ENCODE measurements around the gene TMEM167A.

The TMEM167A gene, protein sequence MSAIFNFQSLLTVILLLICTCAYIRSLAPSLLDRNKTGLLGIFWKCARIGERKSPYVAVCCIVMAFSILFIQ

DNA sequence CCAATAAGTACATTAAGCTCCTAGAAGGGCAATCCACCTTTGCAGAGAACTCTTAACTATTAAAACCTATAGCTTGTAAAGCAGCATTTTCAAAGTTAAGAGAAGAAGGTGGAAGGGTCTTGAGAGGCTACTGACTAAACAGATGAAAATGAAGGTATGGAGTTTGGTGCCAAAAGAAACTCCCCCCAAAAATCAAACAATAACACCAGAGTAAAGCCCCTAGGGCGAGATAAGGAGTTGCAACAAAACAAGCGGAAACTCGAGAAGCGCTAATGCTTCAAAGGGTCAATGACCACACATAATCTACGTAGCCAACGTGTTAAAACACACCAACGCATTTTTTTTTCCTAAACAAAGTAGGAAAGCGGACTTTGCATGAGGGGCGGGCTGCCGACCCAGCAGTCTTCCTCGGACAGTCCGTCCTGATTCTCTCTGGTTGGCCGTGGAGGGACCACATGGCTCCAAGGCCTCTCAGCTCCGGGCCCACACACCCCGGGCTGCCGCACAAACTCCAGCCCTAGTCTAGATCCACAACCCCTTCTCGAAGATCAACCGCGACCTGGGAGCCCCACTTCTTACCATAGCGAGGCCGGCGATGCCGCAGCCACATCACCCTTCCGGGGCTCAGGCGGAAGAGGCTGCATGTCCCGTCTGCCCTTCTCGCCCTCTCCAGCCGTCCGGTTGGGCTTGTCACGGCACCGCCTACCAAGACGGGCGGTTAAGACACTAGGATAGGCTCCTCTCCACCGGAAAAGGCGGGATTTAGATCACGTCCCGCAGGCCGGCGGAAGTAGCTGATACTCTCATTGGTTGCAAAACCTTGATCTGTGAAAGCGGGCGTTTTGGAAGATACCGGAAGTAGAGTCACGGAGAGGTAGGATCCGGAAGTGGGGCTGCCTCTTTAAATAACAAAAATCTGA, at the start of gene TMEM167A, which contains the start of gene XRCC4:
TSS of gene TMEM167A (minus strand) at position 653 of the 920 bp plus-strand sequence. CDS start at position 582, 71 bp downstream.
TSS of gene XRCC4 (plus strand) at position 806 of the 920 bp plus-strand sequence. CDS start 27,373 bp downstream, outside the sequence.
- peak; percentile 98 for DNase-seq

DNA sequence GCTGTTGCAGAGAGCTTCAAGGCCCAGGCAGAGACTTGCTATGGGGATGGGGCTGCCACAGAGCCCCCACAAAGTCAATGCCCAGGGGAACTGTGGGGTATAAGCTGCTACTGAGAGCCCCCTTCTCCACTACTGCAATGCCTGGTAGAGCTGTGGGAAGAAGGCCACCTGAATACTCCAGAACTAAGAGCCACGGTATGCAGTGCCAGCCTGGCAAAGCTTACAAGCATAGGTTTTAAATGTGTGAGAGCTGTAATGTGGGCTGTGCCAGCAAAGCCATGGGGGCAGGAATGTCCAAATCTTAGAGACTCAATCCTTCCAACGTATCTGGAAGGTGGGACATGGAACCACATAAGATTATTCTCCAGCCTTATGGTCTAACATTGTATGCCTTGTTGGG, 49.3 kb upstream of the TMEM167A start:
- no peak for DNase-seq

DNA sequence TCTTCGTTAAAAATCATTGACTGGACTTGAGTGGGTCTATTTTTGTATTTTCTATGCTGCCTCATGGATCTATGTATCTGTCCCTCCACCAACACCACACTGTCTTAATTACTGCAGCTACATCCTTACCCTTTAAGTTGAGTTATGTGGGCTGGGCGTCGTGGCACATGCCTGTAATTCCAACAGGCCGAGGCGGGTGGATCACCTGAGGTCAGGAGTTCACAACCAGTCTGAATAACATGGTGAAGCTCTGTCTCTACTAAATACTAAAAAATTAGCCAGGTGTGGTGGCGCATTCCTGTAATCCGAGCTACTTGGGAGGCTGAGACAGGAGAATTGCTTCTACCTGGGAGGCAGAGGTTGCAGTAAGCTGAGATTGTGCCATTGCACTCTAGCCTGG, 48.4 kb upstream of the TMEM167A start:
- DNase-seq = no peak

DNA sequence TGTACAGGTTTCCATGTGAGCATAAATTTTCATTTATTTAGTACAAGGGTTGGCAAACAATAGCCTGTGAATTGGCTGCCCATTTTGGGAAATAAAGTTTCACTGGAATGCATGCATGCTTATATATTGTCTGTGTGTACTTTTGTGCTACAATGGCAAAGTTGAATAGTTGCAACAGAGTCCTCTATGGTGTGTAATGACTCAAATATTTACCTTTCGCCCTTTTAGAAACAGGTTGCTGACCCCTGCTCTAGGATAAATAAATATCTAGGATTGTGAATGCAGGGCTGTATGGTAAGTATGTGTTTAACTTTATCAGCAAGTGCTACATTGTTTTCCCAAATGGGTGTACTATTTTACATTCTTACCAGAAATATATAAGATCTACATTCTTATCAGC, 47.4 kb upstream of the TMEM167A start:
- no peak for DNase-seq

DNA sequence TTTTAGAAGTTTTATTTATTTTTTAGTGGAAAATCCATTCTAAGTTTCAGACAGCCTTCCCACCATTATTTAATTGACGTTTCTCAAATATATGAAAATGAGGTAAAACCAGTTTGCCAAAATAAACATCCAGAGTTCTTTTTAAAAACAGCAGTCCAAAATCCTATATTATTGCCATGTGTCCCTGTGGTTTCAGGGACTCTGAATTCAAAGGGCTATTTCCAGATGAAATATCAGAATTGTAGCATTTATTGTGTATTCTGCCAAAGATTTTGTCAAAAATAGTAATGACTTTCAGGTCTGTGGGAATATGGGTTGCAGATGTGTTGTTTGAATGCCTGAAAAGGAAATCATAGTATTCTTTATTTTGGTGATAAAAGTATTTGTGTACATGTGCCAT, 41.8 kb upstream of the TMEM167A start:
- no peak for DNase-seq

DNA sequence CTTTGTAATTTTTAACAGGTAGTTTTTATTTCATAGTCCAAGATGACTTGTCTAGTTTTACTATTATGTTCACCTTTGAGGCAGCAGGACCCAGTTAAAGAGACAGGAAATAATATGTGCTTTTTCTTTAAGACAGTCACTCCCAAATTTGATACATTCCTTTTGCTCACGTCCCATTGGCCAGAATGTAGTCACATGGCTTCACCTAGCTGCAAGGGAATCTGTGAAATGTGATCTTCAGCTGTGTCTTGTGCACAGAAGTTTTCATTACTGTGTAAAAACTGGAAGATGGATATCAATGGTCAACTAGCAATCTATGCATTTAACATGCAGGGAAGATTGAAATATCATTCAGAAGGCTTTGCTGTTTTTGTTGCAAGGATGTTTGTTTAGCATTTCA, 41.3 kb upstream of the TMEM167A start:
- no peak for DNase-seq

DNA sequence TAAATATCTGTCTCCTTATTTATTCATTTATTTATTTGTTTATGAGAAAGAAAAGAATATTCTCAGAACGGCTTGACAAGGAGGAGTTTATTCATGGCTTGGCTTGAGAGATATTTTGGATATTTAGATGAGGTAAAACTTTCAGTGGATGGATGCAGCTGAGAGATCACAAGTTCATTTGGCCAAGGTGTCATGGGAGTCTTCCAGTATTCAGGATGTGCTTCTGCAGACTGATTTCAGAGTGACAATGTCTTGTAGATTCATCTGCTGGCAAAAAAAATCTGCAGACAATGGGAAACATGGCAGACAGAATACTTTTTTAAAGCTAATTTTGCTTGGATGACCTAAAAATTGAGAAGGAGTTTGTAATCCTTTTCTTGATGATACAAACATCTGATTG, 38.6 kb upstream of the TMEM167A start:
- no peak for DNase-seq

DNA sequence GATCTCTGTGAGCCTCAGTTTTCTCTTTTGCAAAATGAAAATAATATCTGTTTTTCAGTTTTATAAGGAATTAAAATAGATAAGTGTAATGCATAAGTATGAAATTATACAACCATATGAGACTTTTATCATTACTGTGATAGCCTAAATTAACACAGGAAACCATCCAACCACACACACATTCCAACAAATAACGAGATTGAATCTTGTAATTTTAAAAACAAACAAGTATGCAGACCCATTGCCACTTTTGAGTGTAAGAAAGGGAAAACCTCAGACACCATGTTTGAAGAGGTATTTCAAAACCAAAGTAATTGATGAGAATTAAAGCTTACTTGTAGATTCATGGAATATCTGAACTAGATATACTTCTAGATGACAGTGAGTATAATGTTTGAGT, 32.2 kb upstream of the TMEM167A start:
- no peak for DNase-seq

DNA sequence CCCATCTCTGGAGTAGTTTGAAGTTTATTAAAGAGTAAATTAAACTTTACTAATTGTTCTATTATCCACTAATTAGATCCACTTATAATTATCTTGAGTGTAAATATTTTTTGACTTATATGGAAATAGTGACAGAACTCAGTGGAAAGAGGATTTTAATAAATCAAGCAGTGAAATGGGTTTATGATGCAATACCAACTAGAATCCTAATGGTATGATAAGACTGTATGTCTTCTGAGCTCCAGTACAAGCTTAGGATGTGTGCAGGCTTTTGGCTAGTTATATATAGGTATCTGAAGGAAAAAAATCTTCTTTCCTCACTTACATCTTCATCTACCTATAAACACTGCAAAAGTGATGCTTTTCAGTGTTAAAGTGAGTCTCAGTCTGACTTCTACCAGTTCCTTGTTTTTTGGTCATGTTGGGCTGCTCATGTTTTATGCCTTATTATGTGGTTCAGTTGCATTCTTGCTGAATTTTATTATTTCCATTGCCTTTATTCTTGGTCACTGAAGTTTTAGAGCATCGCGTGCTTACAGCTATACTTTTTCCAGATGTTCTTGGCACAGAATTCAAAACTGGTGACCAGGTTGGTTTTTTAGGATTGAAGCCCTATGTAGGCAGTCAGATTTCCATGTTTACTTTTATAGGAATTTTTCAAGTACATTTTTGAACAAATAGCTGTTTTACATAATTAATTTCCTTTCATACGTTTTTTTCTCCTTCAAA, 30.7 kb upstream of the TMEM167A start:
- no peak for DNase-seq

DNA sequence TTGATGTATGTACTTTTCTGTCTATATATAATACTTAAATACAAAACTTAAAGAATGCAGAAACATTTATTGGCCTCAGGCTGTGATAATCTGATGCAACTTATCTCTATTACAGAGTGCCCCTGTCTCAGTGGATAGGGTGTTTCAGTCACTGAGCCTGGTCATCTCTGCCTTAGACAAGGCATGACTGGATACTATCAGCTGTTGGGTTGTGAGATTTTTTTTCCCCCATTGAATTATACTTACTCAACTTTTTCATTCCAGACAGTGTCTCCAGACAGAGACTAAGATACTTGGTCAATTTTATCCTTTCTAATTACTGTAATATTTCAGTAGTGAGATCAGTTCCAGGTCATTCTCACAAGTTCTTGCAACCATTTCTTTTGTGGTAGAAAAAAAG, 26.8 kb upstream of the TMEM167A start:
- no peak for DNase-seq

DNA sequence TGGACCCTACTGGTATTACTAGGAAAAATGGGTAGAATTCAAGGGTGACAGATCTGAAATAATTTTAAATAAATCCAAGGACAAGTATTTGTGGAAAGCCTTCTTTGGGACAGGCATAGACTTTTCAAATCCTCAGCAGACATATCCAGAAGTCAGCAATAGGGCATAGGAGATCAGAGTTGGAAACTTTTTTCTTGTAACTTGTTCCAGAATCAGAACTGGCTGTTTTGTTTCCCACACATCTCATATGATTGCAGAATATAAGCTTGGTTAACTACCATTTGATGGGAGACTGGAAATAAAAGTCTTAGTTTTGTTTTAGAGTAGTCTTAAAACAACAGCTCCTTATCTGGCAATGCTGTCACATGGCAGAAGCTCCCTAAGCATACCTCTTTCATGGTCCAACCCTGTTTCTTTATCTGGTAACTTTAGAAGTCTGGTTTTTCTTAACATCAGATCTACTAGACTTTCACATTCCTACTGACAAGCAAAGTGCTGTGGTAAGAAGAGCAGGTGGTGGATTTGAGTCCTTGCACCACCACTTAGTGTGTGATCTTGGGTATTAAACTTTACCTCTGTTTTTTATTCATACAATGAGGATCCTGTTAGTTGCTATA, 25.3 kb upstream of the TMEM167A start:
- DNase-seq = no peak

DNA sequence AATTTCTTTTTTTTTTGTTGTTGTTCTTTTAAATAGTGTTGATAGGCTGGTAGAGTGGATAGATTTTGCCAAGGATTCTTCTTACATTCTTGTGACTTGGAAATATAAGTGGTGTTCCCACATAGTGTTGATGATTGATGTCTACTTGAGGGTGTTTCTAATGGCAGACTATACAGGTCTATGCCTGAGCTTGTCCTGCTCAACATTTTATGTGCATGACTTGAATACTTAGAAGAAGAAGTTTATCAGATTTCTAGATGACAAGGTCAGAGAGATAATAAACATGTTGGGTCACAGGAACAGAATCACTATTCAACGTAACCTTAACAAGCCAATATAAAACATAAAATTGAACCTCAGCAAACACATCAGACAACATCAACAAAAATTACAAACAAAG, 24.3 kb upstream of the TMEM167A start:
- no peak for DNase-seq

DNA sequence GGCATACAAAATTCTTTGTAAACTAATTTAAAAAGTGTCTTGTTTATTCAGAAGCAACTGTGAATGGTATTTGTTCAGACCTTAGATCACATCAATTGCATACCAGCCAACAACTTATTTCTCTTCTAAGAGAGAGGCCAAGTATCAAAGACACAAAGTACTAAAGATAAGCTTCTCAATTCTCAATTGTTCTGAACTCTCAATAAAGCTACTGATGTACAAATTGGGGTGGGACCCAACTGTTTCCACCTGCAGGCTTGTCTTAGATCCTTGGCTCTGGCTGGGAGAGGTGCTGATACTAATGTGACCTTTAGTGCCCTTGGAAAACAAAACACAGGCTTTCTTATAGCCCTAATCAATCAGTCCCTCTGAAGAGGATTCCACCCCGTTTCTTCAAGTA, 22.3 kb upstream of the TMEM167A start:
- no peak for DNase-seq

DNA sequence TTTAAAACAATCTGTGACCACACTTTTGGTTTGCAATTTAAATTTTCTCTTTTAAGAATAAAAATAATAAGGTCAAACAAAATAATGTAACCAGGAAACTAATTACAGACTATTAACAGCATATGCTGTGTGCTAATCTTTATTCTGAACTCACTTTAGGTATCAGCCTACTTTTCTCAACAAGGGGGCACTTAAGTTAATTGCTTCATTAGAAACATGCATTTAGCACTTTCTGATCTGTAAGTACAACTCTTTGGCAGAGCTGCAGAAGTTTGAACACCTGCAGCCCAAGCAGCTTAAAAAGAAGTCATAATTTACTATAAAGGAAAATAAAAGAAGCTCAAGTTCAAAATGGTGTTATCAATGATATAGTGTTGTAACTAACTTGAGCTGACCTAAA, 21.8 kb upstream of the TMEM167A start:
- DNase-seq = no peak

DNA sequence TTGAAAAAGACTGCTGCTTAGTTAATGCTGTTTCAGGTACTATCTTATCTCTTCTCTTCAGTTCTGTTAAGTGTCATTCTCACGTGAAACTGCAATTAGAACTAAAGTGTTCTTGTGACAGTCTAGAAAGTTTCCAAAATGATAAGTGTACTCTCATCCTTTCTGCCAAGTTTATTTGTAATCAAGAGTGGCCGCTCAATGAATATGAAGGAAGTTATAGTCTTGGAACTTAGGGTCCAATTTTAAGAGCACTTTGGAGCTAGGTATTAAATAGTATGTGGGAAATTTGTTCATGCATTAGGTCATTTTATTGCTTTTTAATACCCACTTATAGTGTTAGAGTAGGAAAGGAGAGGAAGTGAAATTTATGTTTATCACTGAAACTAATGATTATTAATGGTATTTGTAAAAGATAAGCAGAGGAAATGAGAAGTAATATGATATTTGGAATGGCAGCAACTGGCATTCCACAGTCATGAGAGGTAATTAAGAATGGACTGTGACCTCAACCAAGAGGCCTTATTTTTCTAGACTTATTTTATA, 20.6 kb upstream of the TMEM167A start:
- no peak for DNase-seq

DNA sequence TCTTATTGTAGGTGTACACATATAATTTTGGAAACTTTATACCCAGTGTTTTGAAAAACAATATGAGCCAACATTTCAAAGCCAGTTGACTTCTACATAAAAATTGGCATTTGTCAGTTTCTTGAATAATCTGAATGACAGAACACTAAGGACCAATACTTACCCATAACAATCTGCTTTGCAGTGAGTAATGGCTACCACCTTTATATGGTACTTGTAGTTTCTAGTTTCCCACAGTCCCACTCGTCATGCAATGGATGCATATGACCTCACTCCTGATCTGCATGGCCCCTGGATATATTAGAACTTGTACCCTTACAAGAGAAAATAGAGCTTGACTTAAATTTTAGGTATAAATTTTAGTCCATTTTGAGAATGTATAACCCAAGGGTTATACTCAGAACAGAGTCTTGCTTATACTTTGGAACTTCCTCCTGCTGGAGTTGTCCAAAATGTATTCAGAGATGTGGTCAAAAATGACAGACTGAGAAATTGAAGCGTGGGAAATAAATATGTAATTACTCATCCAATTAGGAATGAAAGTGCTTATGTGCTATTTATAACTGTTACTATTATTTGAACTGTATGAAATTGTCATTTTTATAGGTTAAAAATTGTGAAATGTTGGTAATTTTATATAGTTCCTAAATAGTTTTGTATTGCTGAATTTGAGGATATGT, 19.6 kb upstream of the TMEM167A start:
- no peak for DNase-seq

DNA sequence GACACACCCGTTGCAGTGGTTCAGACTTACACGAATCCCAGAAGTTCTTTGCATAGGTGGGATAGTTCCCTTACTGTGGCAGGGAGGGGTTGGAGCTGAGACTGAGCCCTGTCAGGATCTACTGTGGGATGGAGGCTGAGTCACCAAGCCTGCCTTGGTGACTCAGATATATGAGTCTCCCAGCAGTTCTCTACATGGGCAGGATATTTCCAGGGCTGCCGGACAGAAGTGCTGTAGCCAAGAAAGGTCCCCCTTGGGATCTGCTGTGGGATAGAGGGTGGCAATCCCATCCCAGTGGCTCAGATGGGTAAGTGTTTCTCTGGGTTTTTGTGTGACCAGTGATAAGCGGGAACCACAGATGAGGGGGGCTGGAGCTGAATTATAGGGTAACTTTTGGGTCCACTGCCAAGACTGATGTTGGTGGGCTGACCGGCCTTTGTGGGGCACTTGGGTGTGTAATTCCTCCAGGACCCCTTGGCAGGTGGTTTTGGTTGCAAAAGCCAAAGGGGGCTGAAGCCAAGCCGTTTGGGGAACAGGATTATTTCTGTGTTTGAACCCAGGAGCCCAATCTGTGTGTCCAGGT, 18.9 kb upstream of the TMEM167A start:
- no peak for DNase-seq

DNA sequence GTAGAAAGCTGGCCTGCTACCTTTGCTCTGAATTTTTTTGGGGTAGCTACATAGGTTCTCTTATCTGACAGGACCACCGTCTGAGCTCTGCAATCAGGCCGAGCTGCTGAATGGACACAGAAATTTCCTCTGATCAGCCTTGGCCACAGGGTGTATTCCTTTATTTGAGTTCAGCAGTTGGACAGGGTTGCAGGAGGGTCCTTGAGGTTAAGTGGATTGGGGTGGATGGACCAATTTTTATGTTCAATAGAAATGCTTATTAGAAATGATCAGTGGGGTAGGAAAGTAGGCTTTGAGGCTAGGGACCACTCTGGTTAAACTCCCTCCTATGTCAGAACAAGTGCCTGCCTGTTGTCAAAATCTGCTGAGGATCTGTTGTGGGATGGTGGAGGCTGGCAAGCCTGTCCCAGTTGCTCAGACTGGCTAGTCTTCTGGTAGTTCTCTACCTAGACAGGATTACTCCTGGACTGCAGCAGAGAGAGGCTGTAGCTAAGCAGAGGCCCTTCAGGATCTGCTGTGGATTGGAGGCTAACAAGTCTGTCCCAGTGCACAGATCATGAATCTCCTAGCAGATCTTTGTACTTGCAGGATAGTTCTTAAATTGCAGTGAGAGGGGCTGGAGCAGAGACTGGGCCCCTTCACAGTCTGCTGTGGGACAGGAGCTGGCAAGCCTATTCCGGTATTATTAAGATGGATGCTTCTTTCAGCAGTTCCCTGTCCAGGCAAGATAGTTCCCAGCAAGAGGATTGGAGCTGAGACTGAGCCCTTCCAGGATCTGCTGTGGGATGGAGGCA, 18.2 kb upstream of the TMEM167A start:
- no peak for DNase-seq

DNA sequence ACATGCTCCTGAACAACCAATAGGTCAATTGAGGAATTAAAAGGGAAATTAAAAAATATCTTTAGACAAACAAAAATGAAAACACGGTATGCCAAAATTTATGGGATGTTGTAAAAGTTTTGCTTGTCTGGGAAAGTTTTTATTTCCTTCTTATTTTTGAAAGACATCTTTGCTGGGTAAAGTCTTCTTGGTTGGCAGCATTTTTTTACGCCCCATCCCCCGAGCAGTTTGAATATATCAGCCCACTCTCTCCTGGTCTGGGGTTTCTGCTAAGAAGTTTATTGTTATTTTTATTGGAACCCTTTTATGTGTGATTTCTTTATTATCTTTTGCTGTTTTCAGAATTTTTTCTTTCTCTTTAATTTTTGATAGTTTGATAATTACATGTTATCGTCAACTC, 16.5 kb upstream of the TMEM167A start:
- no peak for DNase-seq

DNA sequence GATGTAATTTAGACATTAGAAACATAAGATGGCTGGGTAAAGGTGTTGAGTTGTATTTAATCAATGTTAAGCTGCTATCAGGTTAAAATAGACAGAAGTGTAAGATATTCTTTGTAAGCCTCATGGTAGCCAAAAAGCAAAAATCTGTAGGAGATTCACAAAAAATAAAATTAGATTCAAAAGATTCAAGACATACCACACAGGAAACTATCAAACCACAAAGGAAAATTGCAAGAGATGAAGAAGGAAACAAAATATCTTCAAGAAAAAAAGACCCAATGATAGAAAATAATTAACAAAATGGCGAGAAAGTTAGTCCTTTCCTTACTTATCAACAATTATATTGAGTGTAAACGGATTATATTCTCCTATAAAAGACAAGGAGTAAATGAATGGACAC, 15.4 kb upstream of the TMEM167A start:
- DNase-seq = peak; percentile 14

DNA sequence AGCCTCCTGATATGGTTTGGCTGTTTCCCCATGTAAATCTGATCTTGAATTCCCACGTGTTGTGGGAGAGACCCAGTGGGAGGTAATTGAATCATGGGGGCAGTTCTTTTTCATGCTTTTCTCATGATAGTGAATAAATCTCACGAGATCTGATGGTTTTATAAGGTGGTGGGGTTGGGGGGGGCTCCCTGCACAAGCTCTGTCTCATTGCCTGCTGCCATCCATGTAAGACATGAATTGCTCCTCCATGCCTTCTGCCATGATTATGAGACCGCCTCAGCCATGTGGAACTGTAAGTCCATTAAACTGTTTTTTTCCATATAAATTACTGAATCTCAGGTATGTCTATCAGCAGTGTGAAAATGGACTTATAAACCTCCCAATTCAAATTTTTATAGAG, 13.0 kb upstream of the TMEM167A start:
- DNase-seq = no peak
